COLO668 (cell line): ENCODE data around the gene L1TD1.
"Not testable (repeated sequence)": the region's sequence is repeated elsewhere in the genome, so short reads cannot be mapped to it uniquely, and the experiment has no call there.

Experiments
- DNase-seq: peaks from one replicate; lab custom pipeline; 2025; ENCODE audit not compliant: unreplicated experiment; lab: John Stamatoyannopoulos, UW

The L1TD1 gene

GRCh38 chr1:62198781-62199125, 4.1 kb downstream of the L1TD1 start:
- no peak for DNase-seq

GRCh38 chr1:62207187-62207586, 12.5 kb downstream of the L1TD1 start:
- no peak for DNase-seq

- DNase-seq, result no peak
Observed at GRCh38 chr1:62208087-62208486, 13.4 kb downstream of the L1TD1 start.

- no peak for DNase-seq
Observed at GRCh38 chr1:62208970-62209369, 14.3 kb downstream of the L1TD1 start.

- DNase-seq, result no peak
Observed at GRCh38 chr1:62209931-62210595, 15.4 kb downstream of the L1TD1 start.

- DNase-seq, result no peak
Observed at GRCh38 chr1:62210960-62211359, 16.3 kb downstream of the L1TD1 start.

- DNase-seq, result no peak
Observed at GRCh38 chr1:62212411-62212810, 17.8 kb downstream of the L1TD1 start.

GRCh38 chr1:62213075-62213914, 18.6 kb downstream of the L1TD1 start:
- no peak for DNase-seq

GRCh38 chr1:62218604-62219003, 24.0 kb downstream of the L1TD1 start:
- no peak for DNase-seq

- not testable (repeated sequence) for DNase-seq
Observed at GRCh38 chr1:62220456-62220855, 25.8 kb downstream of the L1TD1 start.

GRCh38 chr1:62221171-62221570, 26.5 kb downstream of the L1TD1 start:
- no peak for DNase-seq

- DNase-seq, result no peak
Observed at GRCh38 chr1:62222321-62222720, 27.7 kb downstream of the L1TD1 start.

- DNase-seq, result no peak
Observed at GRCh38 chr1:62224182-62224581, 29.5 kb downstream of the L1TD1 start.

GRCh38 chr1:62227496-62227895, 32.8 kb downstream of the L1TD1 start:
- no peak for DNase-seq

- DNase-seq, result no peak
Observed at GRCh38 chr1:62228136-62228882, 33.7 kb downstream of the L1TD1 start.

GRCh38 chr1:62228883-62229187, 34.2 kb downstream of the L1TD1 start:
- DNase-seq, result no peak

GRCh38 chr1:62229468-62229867, 34.8 kb downstream of the L1TD1 start:
- DNase-seq, result no peak

- DNase-seq, result no peak
Observed at GRCh38 chr1:62229932-62230331, 35.3 kb downstream of the L1TD1 start.

- no peak for DNase-seq
Observed at GRCh38 chr1:62230718-62231117, 36.1 kb downstream of the L1TD1 start.

GRCh38 chr1:62232871-62233278, 38.2 kb downstream of the L1TD1 start:
- no peak for DNase-seq

GRCh38 chr1:62233926-62234450, 39.3 kb downstream of the L1TD1 start:
- no peak for DNase-seq

GRCh38 chr1:62234688-62235087, 40.0 kb downstream of the L1TD1 start:
- no peak for DNase-seq
